ENCODE measurements around the gene UNC119. TPM values are rescaled to one million over a fixed set of nuclear protein-coding genes. Genes with fewer than 3 reads are reported as not detected.
"Not testable (repeated sequence)": the region's sequence is repeated elsewhere in the genome, so short reads cannot be mapped to it uniquely, and the experiment has no call there.

Gene UNC119
- polyA plus RNA-seq, 1 experiment = 54.3 TPM

DNA sequence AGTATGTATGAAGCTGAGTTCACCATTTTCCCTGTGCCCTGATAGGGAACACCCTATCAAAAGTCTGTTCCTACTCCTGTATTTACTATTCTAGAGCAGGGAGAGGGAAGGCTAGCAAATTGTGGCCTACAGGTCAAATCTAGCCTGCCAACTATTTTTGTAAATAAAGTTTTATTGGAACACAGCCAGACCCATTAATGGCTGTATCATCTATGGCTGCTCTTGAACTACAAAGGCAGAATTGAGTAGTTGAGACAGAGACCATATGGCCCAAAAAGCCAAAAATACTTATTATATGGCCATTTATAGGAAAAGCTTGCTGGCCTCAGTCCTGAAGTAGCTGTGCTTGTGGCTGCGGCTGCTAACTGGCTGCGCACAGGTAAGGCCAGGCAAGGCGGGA is 28.5 kb upstream of the UNC119 start:
- no peak for DNase-seq (ENCODE audit: low read depth, low spot score)

DNA sequence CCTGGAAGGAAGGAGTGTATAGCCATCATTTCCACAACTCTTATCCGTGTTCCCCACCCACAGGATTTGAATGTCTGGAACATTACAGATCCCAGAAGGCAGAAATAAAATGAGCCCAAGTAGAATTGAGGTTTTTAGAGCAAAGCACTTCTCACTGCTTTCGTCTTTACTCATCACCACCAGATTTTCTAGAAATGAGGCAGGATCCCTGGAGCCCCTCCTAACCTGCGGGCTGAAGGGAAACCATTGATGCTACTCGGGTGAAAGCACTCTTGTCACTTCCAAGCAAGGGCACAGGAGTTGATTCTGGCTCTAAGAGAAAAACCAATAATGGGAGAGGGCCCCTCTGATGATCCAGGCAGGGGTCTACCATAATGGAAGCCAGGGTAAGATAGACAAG is 27.1 kb upstream of the UNC119 start:
- TF ChIP-seq, protein P1, sequence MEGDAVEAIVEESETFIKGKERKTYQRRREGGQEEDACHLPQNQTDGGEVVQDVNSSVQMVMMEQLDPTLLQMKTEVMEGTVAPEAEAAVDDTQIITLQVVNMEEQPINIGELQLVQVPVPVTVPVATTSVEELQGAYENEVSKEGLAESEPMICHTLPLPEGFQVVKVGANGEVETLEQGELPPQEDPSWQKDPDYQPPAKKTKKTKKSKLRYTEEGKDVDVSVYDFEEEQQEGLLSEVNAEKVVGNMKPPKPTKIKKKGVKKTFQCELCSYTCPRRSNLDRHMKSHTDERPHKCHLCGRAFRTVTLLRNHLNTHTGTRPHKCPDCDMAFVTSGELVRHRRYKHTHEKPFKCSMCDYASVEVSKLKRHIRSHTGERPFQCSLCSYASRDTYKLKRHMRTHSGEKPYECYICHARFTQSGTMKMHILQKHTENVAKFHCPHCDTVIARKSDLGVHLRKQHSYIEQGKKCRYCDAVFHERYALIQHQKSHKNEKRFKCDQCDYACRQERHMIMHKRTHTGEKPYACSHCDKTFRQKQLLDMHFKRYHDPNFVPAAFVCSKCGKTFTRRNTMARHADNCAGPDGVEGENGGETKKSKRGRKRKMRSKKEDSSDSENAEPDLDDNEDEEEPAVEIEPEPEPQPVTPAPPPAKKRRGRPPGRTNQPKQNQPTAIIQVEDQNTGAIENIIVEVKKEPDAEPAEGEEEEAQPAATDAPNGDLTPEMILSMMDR (IDR thresholded peaks at IDR 0.05; ENCODE audit: low read depth, low read length) = no peak
- Histone ChIP-seq H3K9me3 (ENCODE audit: control insufficient read depth, insufficient read depth, low read length) (no peaks in the 10 kb centered on the region; the same call in 1 of the 2 replicates), H3K27me3 (ENCODE audit: control insufficient read depth, insufficient read depth, low read length) (no peaks in the 10 kb centered on the region), H3K4me3 (ENCODE audit: low read depth, low read length) (no peak overlapping the region), H3K27ac (ENCODE audit: low read depth, low read length) (no peak overlapping the region)
- ChIA-PET CTCF (no interaction called here), POLR2A (no interaction called here)
- DNase-seq (ENCODE audit: low read depth, low spot score) = no peak

More for the DNA sequence above, 28.5 kb upstream of the UNC119 start:
- POLR2A ChIA-PET = no interaction called here
- CTCF ChIA-PET = no interaction called here
- Histone ChIP-seq H3K27ac (ENCODE audit: low read depth, low read length) (no peak overlapping the region), H3K4me3 (ENCODE audit: low read depth, low read length) (no peak overlapping the region), H3K27me3 (ENCODE audit: control insufficient read depth, insufficient read depth, low read length) (no peaks in the 10 kb centered on the region), H3K9me3 (ENCODE audit: control insufficient read depth, insufficient read depth, low read length) (no peaks in the 10 kb centered on the region; the same call in 1 of the 2 replicates)
- TF ChIP-seq, protein P1 (IDR thresholded peaks at IDR 0.05; ENCODE audit: low read depth, low read length) = no peak

DNA sequence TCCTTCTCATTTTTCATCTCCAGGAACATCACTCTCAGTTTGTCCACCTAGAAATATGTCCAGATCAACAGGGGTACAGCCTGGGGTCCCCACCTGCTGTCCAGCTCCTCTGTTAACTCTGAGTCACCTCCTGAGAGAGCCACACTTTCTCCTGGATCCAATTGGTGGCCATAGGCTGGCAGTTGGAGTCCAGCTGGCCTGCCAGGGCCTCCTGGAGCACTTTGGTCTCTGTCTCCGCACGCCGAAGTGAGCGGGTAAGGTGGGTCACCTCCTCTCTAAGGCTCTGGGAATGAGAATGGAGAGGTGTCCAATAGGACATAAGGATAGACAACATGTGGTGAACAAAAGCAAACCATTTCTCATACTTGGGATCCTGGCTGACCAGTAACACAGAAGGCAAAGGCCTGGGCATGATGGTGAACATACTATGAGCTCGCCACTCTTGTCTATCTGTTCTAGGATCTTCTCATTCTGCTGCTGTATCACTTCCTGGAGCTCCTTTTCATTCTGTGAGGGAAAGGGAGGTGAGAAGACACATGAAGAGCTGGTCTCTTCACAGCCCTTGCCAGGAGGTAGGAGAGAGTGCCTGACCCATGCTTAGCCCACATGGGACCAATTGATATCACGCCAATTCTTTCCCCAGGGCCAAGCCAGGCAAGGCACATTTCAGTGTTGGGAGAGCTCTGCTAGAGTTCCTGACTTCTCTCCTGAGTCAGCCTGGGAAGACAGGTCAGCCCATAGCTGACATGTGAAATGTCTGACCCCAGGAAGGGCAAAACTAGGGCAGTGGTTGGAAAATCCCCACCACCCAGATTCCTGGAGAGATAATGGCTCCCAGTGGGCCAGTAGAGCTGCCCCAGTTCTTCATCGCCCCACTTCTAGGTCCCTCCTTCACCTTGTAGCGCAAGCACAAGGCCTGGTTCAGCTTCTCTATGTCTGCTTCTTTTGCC is 26.1 kb upstream of the UNC119 start:
- ChIA-PET CTCF (no interaction called here), POLR2A (no interaction called here)
- TF ChIP-seq, protein P1 (IDR thresholded peaks at IDR 0.05; ENCODE audit: low read depth, low read length) = no peak
- H3K27me3 ChIP-seq (ENCODE audit: control insufficient read depth, insufficient read depth, low read length) = no peaks in the 10 kb centered on the region
- no peak for DNase-seq (ENCODE audit: low read depth, low spot score)
- H3K4me3 ChIP-seq (ENCODE audit: low read depth, low read length) = no peak overlapping the region
- no peak overlapping the region for H3K27ac ChIP-seq (ENCODE audit: low read depth, low read length)
- no peaks in the 10 kb centered on the region; the same call in 1 of the 2 replicates for H3K9me3 ChIP-seq (ENCODE audit: control insufficient read depth, insufficient read depth, low read length)

DNA sequence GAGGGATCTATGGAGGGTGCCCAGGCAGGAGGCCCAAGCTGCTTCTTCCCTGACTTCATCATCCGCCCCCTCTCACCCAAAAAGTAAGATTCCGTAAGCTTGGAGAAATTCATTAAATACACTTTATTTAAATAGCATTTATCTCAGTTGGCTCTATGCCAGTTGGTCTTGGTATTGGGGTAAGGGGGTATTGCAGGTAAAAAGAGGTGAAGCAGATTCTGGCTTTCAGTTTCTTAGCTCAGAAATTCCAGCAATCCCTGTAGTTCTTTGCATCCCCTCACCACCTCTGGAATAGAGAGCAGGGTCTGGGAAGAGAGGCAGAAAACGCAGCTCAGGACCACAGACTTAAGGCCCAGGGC is 25.0 kb upstream of the UNC119 start:
- ChIA-PET POLR2A (no interaction called here), CTCF (no interaction called here)
- H3K4me3 ChIP-seq (ENCODE audit: low read depth, low read length) = no peak overlapping the region
- no peak for DNase-seq (ENCODE audit: low read depth, low spot score)
- no peaks in the 10 kb centered on the region; the same call in 1 of the 2 replicates for H3K9me3 ChIP-seq (ENCODE audit: control insufficient read depth, insufficient read depth, low read length)
- H3K27ac ChIP-seq (ENCODE audit: low read depth, low read length) = no peak overlapping the region
- H3K27me3 ChIP-seq (ENCODE audit: control insufficient read depth, insufficient read depth, low read length) = no peaks in the 10 kb centered on the region
- TF ChIP-seq, protein P1 (IDR thresholded peaks at IDR 0.05; ENCODE audit: low read depth, low read length) = no peak

DNA sequence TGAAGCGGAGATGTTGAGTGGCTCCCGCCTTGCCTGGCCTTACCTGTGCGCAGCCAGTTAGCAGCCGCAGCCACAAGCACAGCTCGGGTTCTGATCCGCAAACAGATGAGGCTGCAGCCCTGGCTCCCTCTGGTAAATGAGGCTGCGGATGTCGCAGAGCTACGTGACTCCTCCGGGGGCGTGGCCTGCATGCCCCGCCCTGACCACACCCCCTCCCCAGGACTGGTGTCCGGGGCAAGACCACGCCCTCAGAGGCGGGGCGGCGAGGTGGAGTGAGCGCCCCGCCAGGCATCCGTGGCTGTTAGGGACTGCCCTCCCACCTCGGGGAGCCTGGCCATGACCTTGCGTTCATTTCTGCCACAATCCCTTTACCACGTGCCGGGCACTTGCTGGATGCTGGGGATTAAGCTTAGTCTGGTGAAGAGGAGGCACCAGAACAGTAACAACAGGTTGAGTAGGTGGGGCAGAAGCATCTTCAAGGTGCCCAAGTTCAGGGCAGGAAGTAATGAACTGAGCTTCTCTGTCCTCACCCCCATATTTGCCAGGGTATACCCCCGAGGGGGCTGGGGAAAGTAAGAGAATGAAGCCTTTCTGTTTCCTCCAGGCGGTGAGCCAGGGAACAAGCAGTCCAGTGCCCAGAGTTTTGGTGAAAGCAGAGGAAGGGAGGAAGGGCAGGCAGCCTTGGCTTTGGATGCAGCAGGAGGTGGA is 24.5 kb upstream of the UNC119 start, which contains the start of gene ALDOC:
TSS of gene ALDOC (minus strand) at position 138 of the 708 bp plus-strand sequence. CDS start 1,363 bp downstream, outside the sequence.
- CTCF ChIA-PET = interaction anchor here (1.0 kb wide), 1 partner anchor 17 kb away, joined by 3 read pairs; no protein-coding TSS in a partner anchor
- DNase-seq (ENCODE audit: low read depth, low spot score) = peak; percentile 71
- peak within 1 kb of the TSS; percentile 47 for H3K4me3 ChIP-seq (ENCODE audit: low read depth, low read length)
- TF ChIP-seq, protein P1 (IDR thresholded peaks at IDR 0.05; ENCODE audit: low read depth, low read length) = no peak
- POLR2A ChIA-PET = no interaction called here
- no peaks in the 10 kb centered on the region for H3K27me3 ChIP-seq (ENCODE audit: control insufficient read depth, insufficient read depth, low read length)
- H3K9me3 ChIP-seq (ENCODE audit: control insufficient read depth, insufficient read depth, low read length) = no peaks in the 10 kb centered on the region; the same call in 1 of the 2 replicates
- H3K27ac ChIP-seq (ENCODE audit: low read depth, low read length) = no peak within 1 kb of the TSS

DNA sequence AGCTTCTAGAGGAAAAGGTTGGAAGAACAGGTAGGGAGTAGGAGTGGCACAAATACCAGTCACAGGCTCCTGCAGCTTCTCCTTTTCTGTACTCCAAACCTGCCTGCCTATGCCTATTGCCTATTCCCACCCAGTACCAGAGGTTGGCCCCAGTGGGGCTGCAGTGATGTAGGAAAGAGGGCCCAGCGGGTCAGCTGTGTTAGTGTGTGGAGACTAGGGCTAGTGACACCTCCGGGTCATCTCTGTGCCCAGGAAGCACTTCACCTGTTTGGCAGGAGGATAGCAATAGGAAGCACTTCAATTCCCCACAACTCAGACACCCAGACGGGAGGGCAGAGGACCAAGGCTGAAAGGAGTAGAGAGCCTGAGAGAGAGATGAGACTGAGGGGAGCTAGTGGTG is 23.6 kb upstream of the UNC119 start:
- H3K4me3 ChIP-seq (ENCODE audit: low read depth, low read length) = not testable (repeated sequence)

More for the DNA sequence above, 23.6 kb upstream of the UNC119 start:
- DNase-seq (ENCODE audit: low read depth, low spot score); H3K27ac ChIP-seq (ENCODE audit: low read depth, low read length); H3K9me3 ChIP-seq (ENCODE audit: control insufficient read depth, insufficient read depth, low read length); CTCF ChIA-PET; H3K27me3 ChIP-seq (ENCODE audit: control insufficient read depth, insufficient read depth, low read length); POLR2A ChIA-PET: not testable (repeated sequence)
